GM21717 (cell line): ENCODE data around the gene ACAP3.

Experiments
- ATAC-seq: cut with Tn5 transposase; IDR thresholded peaks from one replicate; pipeline ENCODE4 v1.9.1; 2021; ENCODE audit warnings: mild to moderate bottlenecking, moderate library complexity; ENCODE audit not compliant: unreplicated experiment

Gene ACAP3

GRCh38 chr1:1302006-1302430 is 5.7 kb downstream of the ACAP3 start:
- ATAC-seq = no peak

GRCh38 chr1:1300352-1300739 is 7.4 kb downstream of the ACAP3 start:
- ATAC-seq = no peak

DNA sequence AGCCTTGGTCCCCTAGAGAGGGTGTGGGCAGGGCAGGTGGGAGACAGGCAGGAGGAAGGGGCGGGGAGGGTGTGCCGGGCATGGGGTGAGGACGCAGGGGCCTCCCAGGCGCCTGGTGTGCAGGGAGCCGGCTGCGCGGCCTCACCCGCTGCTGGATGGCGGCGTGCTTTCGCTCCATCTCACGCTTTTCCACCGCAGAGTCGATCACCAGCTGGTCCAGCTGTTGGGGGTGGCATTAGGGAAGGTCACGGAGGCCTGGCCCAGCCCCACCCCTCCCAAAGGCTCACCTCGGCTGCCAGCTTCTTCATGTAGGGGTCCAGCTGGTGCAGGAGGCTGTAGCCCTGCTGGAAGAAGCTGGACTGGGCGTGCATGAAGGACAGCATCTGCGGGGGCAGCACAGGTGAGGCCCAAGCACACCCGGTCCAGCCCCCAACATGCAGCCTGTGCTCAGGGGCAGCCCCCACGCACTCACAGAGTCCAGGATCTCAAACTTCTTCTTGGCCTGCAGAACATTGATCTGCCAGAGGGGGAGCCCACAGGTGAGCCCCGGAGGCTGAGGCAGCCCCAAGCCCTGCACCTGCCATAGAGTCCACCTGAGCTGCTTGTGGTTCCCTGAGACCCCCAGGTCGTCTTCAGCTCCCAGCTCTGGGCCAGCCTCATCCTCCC is 7.9 kb downstream of the ACAP3 start:
- ATAC-seq = no peak

DNA sequence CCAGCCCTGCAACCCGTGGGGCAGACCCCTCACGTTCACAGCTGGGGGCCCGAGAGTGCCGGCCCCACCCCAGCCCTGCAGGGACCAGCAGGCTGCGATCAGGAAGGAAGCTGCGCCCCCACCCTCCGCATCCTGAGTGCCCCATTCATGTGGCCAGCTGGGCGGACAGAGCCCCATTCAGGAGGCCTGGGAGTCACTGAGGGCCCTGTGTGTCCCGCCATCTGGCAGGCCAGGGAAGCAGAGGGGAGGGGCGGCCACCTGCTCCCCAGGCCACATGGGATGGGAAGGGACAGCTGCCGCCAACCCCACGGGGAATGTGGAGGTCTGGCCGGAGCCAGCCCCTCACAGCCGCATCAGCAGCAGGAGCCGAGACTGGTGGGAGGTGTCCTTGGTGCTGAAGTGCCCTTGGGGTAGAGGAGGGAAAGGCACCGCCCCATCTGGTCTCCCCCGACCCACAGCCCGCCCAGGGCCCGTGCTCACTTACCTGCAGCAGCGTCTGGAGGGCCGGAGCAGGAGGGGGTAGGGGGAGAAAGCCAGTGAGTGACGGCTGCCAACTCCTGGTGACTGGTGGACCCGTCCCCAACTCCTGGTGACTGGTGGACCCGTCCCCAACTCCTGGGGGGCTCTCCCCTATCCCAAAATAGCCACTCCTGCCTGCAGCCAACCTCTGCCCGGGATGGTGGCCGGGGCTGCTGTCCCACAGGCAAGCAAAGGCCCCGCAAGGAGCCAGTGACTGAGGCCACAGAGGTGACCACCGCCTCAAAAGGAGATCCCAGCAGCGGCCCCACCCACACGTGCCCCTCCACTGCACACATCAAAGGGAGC is 8.7 kb downstream of the ACAP3 start:
- no peak for ATAC-seq

DNA sequence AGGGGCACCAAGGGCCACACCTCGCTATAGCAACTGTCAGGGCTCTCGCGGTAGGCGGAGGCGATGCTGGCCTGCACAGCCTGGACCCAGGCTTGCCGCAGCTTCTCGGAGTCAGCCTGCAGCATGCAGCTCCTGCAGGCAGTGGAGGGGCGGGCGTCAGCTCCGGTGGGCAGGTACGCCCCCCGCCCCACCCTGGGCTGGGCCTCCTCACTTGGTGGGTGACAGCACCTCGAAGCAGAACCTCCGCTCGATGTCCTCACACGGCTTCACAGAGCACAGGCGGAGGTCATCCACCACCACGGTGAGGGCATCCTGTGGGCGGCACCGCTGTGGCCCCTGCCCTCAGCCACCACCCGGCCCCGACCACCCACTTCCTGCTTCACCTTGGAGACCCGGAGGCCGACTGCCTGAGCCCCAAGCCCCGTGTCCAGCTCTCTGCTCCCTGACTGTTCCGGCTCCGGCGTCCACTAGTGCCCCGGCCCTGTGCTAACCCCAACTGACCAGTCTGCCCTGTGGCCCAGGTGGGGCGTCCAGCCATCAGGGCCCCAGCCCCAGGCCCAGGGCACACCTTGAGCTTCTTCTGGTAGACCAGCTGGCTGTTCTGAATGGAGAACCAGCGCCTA is 9.8 kb downstream of the ACAP3 start:
- no peak for ATAC-seq

DNA sequence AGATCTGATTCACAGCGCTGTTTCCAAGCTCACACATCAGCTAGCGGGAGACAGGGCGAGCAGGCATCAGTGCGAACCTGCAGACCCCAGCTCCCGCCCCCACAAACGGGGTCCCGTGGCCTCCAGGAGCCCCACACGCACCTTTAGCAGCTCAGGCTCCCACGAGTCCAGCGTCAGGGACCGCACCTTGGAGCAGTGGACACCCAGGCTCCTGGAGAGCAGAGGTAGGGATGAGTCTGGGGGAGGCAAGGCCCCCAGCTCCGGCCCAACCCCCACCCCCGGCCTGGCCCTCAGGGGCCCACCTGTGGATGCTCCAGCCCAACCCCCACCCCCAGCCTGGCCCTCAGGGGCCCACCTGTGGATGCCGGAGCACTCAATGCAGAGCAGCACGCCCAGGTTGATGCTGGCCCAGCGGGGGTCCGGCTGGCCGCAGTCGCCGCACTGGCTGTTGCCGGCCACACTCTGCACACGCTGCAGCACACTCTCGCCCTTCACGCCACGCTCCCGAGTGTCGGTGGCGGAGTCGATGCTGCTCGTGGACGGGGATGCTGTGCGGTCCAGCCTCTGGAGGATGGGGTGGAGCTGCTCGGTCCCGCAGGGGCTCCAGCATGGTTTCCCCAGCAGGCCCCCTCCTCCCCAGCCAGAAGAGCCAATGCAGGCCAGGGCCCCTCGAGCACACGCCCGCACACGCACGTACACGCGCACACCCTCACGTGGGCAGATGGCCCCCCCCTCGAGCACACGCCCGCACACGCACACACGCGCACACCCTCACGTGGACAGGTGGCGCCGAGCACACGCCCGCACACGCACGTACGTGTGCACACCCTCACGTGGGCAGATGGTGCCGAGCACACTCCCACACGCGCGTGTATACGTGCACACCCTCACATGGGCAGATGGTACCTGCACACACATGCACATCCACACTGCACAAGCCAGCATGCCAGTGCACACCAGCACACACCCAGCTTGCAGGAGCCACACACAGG is 11.4 kb downstream of the ACAP3 start:
- no peak for ATAC-seq

DNA sequence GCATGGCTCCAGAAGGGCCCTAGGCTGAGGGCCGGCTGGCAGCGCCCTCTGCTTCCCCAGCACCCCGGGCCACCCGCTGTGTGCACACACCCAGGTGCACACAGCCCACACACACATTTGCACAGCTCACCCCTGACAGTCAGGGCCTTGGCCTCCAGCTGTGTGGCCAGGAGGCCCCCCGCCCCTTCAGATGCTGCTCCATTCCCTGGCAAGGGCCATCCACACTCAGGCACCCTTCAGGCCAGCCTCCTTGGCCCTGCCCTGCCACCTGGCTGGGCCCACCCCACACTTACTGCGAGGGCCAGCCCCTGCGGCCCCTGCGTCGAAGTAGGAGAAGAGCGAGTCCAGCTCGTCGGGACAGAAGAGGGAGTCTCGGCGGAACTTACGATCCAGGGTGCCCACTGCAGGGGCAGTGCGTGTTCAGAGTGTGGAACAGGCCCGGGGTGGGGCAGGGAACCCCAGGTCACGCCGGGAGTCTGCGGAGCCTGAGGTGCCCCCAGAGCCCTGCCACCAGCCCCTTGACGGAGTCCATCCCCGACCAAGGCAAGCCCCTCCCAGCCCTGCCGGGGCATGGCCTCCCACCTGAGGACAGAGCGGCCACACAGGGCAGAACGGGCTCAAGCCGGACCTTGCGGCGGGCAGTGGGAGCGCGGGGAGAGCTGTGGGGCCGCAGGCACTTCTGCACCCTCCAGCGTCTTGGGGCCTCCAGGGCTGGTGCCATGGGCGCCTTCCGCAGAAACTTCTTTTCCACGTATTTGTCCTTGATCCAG is 12.4 kb downstream of the ACAP3 start:
- no peak for ATAC-seq

GRCh38 chr1:1294250-1294890 is 13.4 kb downstream of the ACAP3 start:
- ATAC-seq = no peak

- no peak for ATAC-seq
Observed at GRCh38 chr1:1293263-1294249, 14.2 kb downstream of the ACAP3 start.

DNA sequence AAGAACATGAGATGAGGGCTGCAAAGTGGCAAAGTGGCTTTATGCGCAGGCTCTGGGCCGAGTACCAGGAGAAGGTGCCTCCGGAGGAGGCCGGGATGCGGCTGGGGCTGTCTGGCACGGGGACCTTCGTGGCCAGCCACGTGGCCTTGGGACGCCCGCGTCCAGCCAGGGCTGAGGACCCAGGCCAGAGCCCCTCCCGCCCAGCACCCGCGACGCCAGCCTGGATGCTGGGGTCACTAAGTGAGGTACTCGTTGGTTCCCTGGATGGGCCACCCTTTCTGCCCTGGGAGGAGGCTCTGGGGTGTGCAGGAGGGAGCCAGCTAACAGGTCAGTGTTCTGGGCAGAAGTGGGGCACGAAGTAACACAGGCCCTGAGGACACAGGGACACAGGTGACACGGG is 14.9 kb downstream of the ACAP3 start:
- ATAC-seq = no peak

DNA sequence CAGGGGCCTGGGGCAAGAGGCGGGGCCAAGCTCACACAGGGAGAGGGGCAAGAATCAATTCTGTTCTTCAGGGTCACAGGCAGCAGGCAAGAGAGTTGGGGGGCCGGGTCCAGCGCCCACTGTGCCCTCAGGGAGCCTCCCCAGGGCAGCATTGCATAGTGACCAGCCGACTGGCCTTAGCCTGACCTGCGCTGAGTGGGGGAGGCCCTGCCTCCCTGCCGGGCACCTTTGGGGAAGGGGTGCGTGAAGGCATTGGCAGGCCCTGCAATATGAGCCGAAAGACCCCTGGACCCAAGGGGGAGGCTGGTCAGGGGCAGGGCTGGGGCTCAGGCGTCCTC is 15.3 kb downstream of the ACAP3 start:
- ATAC-seq = no peak

DNA sequence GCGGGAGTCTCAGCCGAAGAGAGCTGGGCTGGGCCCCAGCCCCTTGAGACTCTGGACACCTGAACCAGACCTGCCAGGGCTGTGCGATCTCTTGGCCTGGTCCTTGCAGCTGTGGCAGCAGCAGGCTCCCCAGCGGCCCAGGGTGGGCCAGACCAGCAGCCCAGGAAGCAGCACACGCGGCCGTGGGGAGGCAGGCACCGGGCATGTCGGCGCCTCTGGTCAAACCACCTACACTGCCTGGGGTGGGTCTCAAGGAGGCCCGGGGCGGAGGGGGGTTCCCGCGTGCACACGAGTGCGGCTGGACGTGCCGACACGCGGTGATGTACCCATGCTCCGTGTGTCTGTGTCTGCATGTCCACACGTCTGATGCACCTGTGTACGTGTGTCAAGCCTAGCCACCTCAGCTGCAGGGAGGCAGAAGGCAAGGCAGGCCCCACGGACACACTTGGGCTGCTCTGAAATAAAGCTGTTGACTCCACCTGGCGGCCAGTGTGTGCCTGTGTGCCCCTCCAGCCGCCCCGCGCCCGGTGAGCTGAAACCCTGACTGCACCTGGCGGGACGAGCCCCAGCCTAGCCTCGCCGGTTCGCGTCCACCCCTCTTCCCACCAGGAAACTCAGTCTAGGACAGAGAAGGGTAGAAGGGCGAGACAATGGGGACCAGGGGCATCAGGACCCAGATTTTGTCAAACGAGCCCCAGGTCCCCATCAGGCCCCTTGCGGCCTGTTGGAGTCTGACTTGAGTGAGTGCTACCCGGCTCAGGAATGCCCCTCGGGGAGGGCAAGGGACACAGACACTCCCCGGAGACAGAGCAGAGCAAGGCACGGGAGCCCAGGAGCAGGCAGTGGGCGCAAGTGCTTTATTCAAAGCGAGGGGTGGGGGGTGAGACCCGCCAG is 15.9 kb downstream of the ACAP3 start:
- ATAC-seq = no peak

- ATAC-seq = no peak
Observed at GRCh38 chr1:1291023-1291528, 16.7 kb downstream of the ACAP3 start.

DNA sequence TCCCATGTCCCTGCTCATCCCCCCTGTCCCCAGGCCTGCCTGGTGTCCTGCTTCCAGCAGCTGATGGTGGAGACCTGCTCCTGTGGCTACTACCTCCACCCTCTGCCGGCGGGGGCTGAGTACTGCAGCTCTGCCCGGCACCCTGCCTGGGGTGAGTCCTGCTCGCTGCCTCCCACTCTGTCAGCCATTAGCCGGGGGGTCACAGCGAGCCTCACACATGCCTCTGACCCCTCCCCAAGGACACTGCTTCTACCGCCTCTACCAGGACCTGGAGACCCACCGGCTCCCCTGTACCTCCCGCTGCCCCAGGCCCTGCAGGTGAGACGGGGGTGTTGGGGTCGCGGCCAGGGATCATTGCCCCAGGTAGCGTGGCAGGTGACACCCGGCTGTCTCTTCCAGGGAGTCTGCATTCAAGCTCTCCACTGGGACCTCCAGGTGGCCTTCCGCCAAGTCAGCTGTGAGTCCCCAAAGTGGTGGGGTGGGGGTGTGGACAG is 17.4 kb downstream of the ACAP3 start:
- no peak for ATAC-seq

- no peak for ATAC-seq
Observed at GRCh38 chr1:1287288-1288110, 20.2 kb downstream of the ACAP3 start.
